NCI-H345 treated with DMSO at 0.1 percent for 48 hours (cell line): ENCODE results near the gene KDM2A.
A peak's percentile ranks its signal among the peaks of the same experiment; 100 is the strongest.

Experiments
- DNase-seq: peaks from one replicate; lab custom pipeline; 2025; ENCODE audit not compliant: unreplicated experiment; lab: John Stamatoyannopoulos, UW

Gene KDM2A

DNA sequence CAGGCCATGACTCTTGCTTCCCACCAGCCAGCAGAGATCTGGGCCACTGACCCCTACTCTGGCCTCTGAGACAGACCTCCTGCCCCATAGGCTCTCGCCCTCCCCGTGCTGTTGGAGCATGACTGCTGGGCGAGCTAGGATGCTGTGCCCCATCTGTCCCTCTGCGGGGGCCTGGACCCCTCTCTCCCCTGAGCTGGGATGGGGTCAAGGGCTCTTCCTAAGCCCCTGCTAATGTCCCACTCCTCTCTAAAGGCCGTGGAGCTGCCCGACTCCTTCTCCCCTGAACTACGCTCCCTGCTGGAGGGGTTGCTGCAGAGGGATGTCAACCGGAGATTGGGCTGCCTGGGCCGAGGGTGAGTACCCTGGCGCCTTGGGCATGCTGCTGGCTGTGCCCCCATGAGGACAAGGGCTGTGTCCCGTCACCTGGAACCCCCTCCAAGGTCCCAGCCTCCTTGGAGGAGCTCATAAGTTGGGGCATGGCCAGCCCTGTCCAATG is 163.9 kb downstream of the KDM2A start:
- DNase-seq, result no peak

DNA sequence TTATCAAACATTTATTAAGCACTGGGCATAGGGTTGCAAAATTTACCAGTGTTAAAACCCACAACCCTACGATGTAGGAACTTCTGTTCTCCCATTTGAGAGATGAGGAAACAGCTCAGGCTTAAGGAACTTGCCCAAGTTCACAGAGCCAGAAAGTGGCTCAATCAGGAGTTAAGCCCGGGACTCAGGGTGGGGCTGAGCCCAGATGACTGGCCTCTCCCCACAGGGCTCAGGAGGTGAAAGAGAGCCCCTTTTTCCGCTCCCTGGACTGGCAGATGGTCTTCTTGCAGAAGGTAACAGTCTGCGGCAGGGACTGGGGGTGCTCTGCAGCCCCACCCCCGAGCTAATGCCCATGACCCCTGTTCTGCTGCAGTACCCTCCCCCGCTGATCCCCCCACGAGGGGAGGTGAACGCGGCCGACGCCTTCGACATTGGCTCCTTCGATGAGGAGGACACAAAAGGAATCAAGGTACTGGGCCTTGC is 164.5 kb downstream of the KDM2A start:
- no peak for DNase-seq

DNA sequence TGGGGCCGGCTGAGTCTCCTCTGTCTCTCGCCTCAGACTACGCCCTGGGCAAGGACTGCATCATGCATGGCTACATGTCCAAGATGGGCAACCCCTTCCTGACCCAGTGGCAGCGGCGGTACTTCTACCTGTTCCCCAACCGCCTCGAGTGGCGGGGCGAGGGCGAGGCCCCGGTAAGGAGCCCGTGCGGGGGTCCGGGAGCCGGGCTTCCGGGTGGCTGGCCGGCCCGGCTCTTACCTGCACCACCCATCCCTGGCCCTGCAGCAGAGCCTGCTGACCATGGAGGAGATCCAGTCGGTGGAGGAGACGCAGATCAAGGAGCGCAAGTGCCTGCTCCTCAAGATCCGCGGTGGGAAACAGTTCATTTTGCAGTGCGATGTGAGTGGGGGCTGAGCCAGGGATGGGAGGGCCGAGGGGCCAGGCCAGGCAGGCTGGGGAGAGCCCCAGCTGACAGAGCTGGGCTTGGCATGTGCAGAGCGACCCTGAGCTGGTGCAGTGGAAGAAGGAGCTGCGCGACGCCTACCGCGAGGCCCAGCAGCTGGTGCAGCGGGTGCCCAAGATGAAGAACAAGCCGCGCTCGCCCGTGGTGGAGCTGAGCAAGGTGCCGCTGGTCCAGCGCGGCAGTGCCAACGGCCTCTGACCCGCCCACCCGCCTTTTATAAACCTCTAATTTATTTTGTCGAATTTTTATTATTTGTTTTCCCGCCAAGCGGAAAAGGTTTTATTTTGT is 165.9 kb downstream of the KDM2A start:
- DNase-seq, result no peak

GRCh38 chr11:67285541-67286498 is 166.8 kb downstream of the KDM2A start:
- DNase-seq, result no peak

DNA sequence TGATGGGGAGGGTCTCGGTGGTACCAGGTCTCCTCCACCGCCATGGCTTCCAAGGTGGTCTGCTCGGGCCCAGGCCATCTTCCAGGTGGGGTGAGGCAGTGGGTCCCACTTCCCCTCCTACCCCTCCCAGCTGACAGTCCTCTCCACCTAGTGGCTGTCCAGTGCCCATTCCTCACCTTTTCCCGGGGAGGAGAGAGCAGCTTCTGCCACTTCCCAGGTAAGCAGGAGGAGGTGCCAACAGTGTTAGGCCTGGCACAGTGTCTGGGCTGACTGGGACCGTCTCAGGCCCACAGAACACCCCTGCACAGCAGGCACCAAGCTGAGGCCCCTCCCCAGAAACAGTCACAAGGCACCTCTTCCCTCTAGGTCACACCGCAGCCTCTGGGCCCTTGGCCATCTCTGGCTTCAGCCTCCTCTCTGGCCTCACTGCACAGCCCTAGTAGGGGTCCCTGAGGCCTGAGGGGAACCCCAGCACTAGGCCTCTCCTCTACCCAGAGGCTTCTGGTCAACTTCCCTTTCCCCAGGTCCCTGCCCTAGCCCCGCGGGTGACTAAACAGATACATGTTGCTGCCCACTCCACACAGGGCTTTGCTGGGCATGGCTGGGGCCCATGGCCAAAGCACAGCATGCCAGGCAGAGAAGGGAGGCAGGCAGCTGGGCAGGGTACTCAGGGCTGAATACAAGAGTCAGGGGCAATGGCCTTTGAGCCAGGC is 167.7 kb downstream of the KDM2A start:
- DNase-seq, result no peak

DNA sequence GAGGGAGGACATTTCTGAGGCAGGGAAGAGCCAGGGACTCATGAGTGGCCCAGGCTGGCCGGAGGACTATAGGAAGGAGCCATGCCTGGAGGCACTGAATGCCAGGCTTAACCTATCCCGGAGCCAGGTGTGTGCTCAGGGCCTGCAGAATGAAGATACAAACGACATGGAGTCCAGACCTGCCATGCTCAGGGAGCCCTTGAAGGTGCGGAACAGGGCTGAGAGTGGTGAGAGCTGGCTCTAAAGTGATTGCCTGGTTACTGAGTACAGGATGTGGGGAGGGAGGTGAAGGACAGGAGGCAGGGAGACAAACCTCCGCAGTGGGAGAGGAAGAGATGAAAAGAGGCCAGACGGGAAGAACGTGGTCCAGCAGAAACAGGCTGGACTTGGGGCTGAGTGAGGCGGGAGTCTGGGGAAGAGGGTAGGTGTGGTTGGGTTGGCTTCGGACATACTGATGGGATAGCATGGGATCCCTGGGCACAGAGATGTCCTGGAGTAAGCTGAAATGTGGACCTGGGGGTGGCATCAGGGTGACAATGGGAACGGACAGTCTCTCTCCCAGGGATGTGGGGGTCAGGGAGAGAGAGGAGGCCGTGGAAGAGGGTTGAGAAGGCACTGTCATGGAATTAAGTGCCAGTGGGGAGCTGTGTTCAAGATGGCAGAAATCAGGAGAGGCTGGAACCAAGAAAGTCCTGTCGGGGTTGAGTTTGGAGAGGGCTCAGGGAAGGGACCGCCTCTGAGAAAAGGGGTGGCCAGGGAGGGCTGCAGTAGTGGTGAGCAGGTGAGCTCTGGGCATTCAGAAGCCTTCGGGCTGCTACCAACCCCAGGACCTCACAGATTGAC is 168.5 kb downstream of the KDM2A start:
- no peak for DNase-seq

DNA sequence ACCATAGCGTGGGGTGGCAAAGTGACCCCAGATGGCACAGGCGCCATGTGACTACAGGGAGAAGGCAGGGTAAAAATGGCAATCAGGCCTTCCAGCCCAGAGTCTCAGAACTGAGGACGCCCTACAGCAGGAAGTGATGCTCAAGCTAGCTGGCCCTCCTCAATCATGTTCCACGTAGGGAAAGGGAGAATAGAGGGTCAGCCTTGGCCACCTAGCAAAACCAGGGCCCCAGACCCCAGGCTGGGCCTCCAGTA is 169.1 kb downstream of the KDM2A start:
- no peak for DNase-seq

- peak; percentile 69 for DNase-seq
Observed at GRCh38 chr11:67288452-67289225, 169.6 kb downstream of the KDM2A start.

- peak; percentile 46 for DNase-seq
Observed at GRCh38 chr11:67289226-67289650, 170.2 kb downstream of the KDM2A start, which contains the start of gene ANKRD13D. Gene ANKRD13D, plus strand, starts transcription at chr11:67289303. Its CDS starts 158 bp downstream, at chr11:67289461.

GRCh38 chr11:67289651-67290479 is 170.8 kb downstream of the KDM2A start:
- DNase-seq, result no peak

- DNase-seq, result no peak
Observed at GRCh38 chr11:67290801-67291200, 171.7 kb downstream of the KDM2A start.

DNA sequence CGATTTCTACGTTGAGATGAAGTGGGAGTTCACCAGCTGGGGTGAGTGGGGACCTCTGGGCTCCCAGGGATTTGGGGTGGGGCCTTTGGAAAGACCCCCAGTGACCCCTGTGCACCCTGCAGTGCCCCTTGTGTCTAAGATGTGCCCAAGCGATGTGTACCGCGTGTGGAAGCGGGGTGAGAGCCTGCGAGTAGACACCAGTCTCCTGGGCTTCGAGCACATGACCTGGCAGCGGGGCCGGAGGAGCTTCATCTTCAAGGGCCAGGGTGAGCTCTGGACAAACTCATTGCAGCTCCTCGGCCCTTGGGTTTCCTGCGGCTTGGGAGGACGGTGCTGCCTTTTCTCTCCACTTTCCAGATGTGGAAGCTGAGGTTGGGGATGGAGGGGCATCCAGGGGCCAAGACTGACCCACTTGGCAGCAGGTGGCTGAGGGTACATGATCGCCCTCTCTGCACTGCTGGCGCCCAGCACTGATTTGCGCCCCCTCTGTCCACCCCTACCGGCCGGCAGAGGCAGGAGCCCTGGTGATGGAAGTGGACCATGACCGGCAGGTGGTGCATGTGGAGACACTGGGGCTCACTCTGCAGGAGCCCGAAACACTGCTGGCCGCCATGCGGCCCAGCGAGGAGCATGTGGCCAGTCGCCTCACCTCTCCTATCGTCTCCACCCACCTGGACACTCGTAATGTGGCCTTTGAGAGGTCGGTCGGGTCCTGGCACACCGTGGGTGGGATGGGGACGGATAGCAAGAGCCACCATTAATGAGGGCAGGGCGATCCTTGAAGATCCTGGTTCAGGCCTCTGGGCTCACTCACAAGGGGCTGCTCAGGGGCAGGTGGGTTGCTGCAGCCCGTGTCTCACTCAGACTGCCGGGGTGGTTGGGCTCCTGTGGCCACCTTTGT is 172.7 kb downstream of the KDM2A start:
- no peak for DNase-seq

DNA sequence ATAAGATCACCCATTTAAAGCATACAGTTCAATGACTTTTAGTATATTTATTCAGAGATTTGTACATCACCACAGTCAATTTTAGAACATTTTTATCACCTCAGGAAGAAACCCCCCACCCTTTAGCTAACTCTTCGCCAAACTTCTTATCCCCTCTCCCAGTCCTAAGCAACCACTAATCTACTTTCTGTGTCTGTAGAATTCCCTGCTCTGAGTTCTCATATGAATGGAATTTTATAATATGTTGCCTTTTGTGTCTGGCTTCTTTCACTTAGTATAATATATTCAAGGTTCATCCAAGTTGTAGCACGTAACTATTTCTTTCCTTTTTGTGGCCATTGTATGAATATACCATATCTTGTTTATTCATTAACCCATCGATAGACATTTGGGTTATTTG is 173.6 kb downstream of the KDM2A start:
- DNase-seq, result no peak

DNA sequence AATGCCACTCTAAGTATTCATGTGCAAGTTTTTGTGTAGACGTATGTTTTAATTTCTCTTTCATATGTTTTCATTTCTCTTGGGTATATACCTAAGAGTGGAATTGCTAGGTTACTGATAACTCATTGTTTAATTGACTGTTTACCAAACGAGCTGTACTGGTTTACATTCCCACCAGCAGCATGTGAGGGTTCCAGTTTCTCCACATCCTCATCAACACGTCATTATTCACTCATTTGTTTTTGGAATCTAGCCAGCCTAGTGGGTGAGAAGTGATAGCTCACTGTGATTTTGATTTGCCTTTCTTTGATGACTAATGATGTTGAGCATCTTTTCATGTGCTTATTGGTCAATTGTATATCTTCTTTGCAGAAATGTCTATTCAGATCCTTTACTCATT is 174.0 kb downstream of the KDM2A start:
- no peak for DNase-seq

DNA sequence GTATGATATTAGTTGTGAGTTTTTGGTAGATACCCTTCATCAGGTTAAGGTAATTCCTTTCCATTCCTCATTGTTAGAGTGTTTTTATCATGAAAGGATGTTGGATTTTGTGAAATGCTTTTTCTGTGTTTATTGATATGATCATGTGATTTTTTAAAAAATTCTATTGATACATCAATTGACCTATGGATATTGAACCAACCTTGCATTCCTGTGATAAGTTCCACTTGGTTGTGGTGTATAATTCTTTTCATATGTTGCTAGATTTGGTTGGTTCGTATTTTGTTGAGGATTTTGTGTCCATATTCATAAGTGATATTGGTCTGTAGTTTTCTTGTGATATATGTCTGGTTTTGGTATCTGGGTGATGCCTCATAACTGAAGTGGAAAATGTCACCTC is 176.8 kb downstream of the KDM2A start:
- DNase-seq, result no peak

- no peak for DNase-seq
Observed at GRCh38 chr11:67298786-67299185, 179.7 kb downstream of the KDM2A start.

- no peak for DNase-seq
Observed at GRCh38 chr11:67299471-67300191, 180.6 kb downstream of the KDM2A start.
